K562 (cell line): ENCODE data around the gene TDRD12. TPM values are rescaled to one million over a fixed set of nuclear protein-coding genes. Genes with fewer than 3 reads are reported as not detected.

Source experiments
- HDAC1 ChIP-seq, 2 experiments: fragments of 450-650 bp; IDR thresholded peaks; 2 replicates each; pipeline ENCODE4 v1.6.1; 2016 to 2017; ENCODE audit warnings: inconsistent platforms in 1 of 2, mild to moderate bottlenecking in 1 of 2, moderate library complexity in 1 of 2
- JUN ChIP-seq, 2 experiments: sonication (generic) in 1 of 2; formaldehyde crosslinking in 1 of 2; IDR thresholded peaks; 2 replicates each; pipeline versions ENCODE4 v1.6.1 to v1.8.0; 2012 to 2022; ENCODE audit warnings: borderline replicate concordance in 2 of 2, mild to moderate bottlenecking in 2 of 2, improper control_type of control experiment in 1 of 2, low read depth in 1 of 2, low read length in 1 of 2, missing genetic modification reagents in 1 of 2
- KAT7 ChIP-seq: sonication (generic); formaldehyde crosslinking; IDR thresholded peaks from 2 replicates; pipeline ENCODE4 v1.8.0; 2022; ENCODE audit warnings: missing genetic modification reagents, mild to moderate bottlenecking, borderline replicate concordance
- MXI1 ChIP-seq: IDR thresholded peaks from 2 replicates; pipeline ENCODE4 v1.6.1; 2011; ENCODE audit warnings: low read depth, mild to moderate bottlenecking, improper control_type of control experiment, low read length
- MYC ChIP-seq, 2 experiments: fragments of 250-450 bp in 1 of 2; sonication (Bioruptor Pico) in 1 of 2; IDR thresholded peaks; 2 replicates each; pipeline versions ENCODE4 v1.5.1 to v1.6.1; 2012 to 2021; ENCODE audit warnings: low read depth in 2 of 2, borderline replicate concordance in 1 of 2, improper control_type of control experiment in 1 of 2, low read length in 1 of 2, mild to moderate bottlenecking in 1 of 2, moderate library complexity in 1 of 2
- NFE2 ChIP-seq: IDR thresholded peaks from 2 replicates; pipeline ENCODE4 v1.6.1; 2014; ENCODE audit warnings: antibody characterized with exemption, low read depth
- PCBP1 ChIP-seq: fragments of 200-400 bp; formaldehyde crosslinking; IDR thresholded peaks from 2 replicates; pipeline ENCODE4 v1.6.1; 2018; ENCODE audit warnings: mild to moderate bottlenecking, low read depth, low read length; ENCODE audit not compliant: poor library complexity, severe bottlenecking
- ZNF121 ChIP-seq: sonication (generic); formaldehyde crosslinking; conservative IDR thresholded peaks from 2 replicates; pipeline ENCODE4 v1.8.0; 2022; ENCODE audit warnings: missing genetic modification reagents
- polyA plus RNA-seq, 8 experiments: library from polyadenylated mRNA; depleted of rRNA in 4 of 8; stranded (reverse) in 5 of 8; unstranded in 3 of 8; fragments of >200 nt; fragmentation: Nextera tagmentation in 2 of 8; fragmentation: Illumina TruSeq in 1 of 8; extraction: Ambion mirVana in 2 of 8; extraction: Trizol in 1 of 8; gene quantifications; 2 replicates each; pipeline versions ENCODE4 v1.2.1 to v1.2.3, GENCODE V29; 2011 to 2014; ENCODE audit warnings: inconsistent platforms in 1 of 8, missing spikeins in 1 of 8
- total RNA-seq, 7 experiments: library from RNA; depleted of rRNA in 6 of 7; stranded (reverse); fragments of >200 nt in 6 of 7; fragmentation: Illumina TruSeq in 2 of 7; extraction: Trizol in 2 of 7; gene quantifications; 2 replicates each; pipeline versions ENCODE4 v1.2.1 to v1.2.3, GENCODE V29; 2011 to 2021; ENCODE audit warnings: low replicate concordance in 1 of 7

Gene TDRD12
- total and polyA plus RNA-seq, 9 of the 15 experiments (the other 6 are each of a cell fraction or from before 2014, with no cell fraction given) = 0.03 TPM; not detected in 8

- TF ChIP-seq JUN (IDR thresholded peaks at IDR 0.05; ENCODE audit: borderline replicate concordance, low read depth, low read length) (no peak), JUN (CRISPR knock-in tag; IDR thresholded peaks at IDR 0.05; ENCODE audit: borderline replicate concordance) (0 out of 2 replicates have a peak, but pooled peaks have one; percentile 18), HDAC1 (IDR thresholded peaks at IDR 0.05) (0 out of 4 replicates have a peak, but pooled peaks of 1 of the 2 experiments have one; percentile 28), MYC (IDR thresholded peaks at IDR 0.05; ENCODE audit: low read depth, low read length) (no peak), MYC (CRISPR knock-in tag; IDR thresholded peaks at IDR 0.05; ENCODE audit: borderline replicate concordance, low read depth) (no peak), NFE2 (no peak), ZNF121 (no peak), MXI1 (0 out of 2 replicates have a peak, but pooled peaks have one; percentile 12), KAT7 (CRISPR knock-in tag) (0 out of 2 replicates have a peak, but pooled peaks have one; percentile 60), PCBP1 (peak; percentile 11)
Measured at GRCh38 chr19:32674153-32674930, 45.2 kb upstream of the TDRD12 start (continued).
